ENCODE data around the gene RNF7.
A peak's percentile ranks its signal among the peaks of the same experiment; 100 is the strongest.
"Not testable (repeated sequence)": the region's sequence is repeated elsewhere in the genome, so short reads cannot be mapped to it uniquely, and the experiment has no call there.

RNF7 gene

GRCh38 chr3:141735770-141736465 is 2.2 kb upstream of the RNF7 start:
- no peak for DNase-seq (ENCODE audit: low spot score)

GRCh38 chr3:141737093-141737492 is 1.0 kb upstream of the RNF7 start:
- no peak for DNase-seq (ENCODE audit: low spot score)

- no peak for DNase-seq (ENCODE audit: low spot score)
Measured at GRCh38 chr3:141737678-141738021, 448 bp upstream of the RNF7 start.

GRCh38 chr3:141738891-141739363 is 829 bp downstream of the RNF7 start:
- peak; percentile 47 for DNase-seq (ENCODE audit: low spot score)

GRCh38 chr3:141739731-141740130 is 1.6 kb downstream of the RNF7 start:
- no peak for DNase-seq (ENCODE audit: low spot score)

- DNase-seq (ENCODE audit: low spot score): peak; percentile 33
Measured at GRCh38 chr3:141740349-141740748, 2.3 kb downstream of the RNF7 start.

- DNase-seq (ENCODE audit: low spot score): no peak
Measured at GRCh38 chr3:141743305-141743704, 5.2 kb downstream of the RNF7 start.

GRCh38 chr3:141746962-141747361 is 8.9 kb downstream of the RNF7 start:
- no peak for DNase-seq (ENCODE audit: low spot score)

- no peak for DNase-seq (ENCODE audit: low spot score)
Measured at GRCh38 chr3:141753399-141753798, 15.3 kb downstream of the RNF7 start.

GRCh38 chr3:141754032-141754431 is 15.9 kb downstream of the RNF7 start:
- no peak for DNase-seq (ENCODE audit: low spot score)

- not testable (repeated sequence) for DNase-seq (ENCODE audit: low spot score)
Measured at GRCh38 chr3:141762552-141762951, 24.5 kb downstream of the RNF7 start.

GRCh38 chr3:141763088-141763750 is 25.1 kb downstream of the RNF7 start, which contains the start of gene GRK7:
GRK7 (plus strand) TSS chr3:141763408; CDS start chr3:141778285, 14,877 bp downstream.
- DNase-seq (ENCODE audit: low spot score): peak; percentile 23

GRCh38 chr3:141764045-141764444 is 25.9 kb downstream of the RNF7 start:
- DNase-seq (ENCODE audit: low spot score): no peak

GRCh38 chr3:141764465-141764864 is 26.4 kb downstream of the RNF7 start:
- no peak for DNase-seq (ENCODE audit: low spot score)

- DNase-seq (ENCODE audit: low spot score): no peak
Measured at GRCh38 chr3:141764986-141765385, 26.9 kb downstream of the RNF7 start.

- DNase-seq (ENCODE audit: low spot score): no peak
Measured at GRCh38 chr3:141767066-141767465, 29.0 kb downstream of the RNF7 start.

GRCh38 chr3:141769221-141769894 is 31.3 kb downstream of the RNF7 start:
- DNase-seq (ENCODE audit: low spot score): no peak

- no peak for DNase-seq (ENCODE audit: low spot score)
Measured at GRCh38 chr3:141773676-141774075, 35.6 kb downstream of the RNF7 start.

- no peak for DNase-seq (ENCODE audit: low spot score)
Measured at GRCh38 chr3:141776376-141776775, 38.3 kb downstream of the RNF7 start.

GRCh38 chr3:141776885-141777284 is 38.8 kb downstream of the RNF7 start:
- no peak for DNase-seq (ENCODE audit: low spot score)

- no peak for DNase-seq (ENCODE audit: low spot score)
Measured at GRCh38 chr3:141777957-141778813, 40.1 kb downstream of the RNF7 start.

- DNase-seq (ENCODE audit: low spot score): no peak
Measured at GRCh38 chr3:141779667-141780066, 41.6 kb downstream of the RNF7 start.

Data from LoVo (cell line).